ENCODE measurements around the gene EPHA6. TPM values are rescaled to one million over a fixed set of nuclear protein-coding genes. Genes with fewer than 3 reads are reported as not detected.

EPHA6 gene
- total and polyA plus RNA-seq, 10 of the 15 experiments (the other 5 are each of a cell fraction or from before 2014, with no cell fraction given), result not detected

- no peak for TF ChIP-seq ZBTB11 (CRISPR knock-in tag; IDR thresholded peaks at IDR 0.05)
- no peak for TF ChIP-seq PRDM15 (CRISPR knock-in tag; IDR thresholded peaks at IDR 0.05)
- no peak for TF ChIP-seq CEBPB (IDR thresholded peaks at IDR 0.05; ENCODE audit: borderline replicate concordance in 1 of 2, low read depth in 2 of 2, low read length in 2 of 2)
These were observed 441.7 kb downstream of the EPHA6 start (continued) for GRCh38 chr3:97256060-97256459.

GRCh38 chr3:97257942-97258697 lies 443.7 kb downstream of the EPHA6 start:
- Histone ChIP-seq H3K4me1 (ENCODE audit: control insufficient read depth, insufficient read depth, low read length) (no peaks in the 10 kb centered on the region), H3K27ac (ENCODE audit: control insufficient read depth, insufficient read depth) (no peak overlapping the region), H2AFZ (ENCODE audit: control insufficient read depth, low read depth, low read length) (no peak overlapping the region), H3K4me3 (no peak overlapping the region), H3K27me3 (replicated peaks in 1 of 2; ENCODE audit: control insufficient read depth in 2 of 2, insufficient read depth in 2 of 2, low read length in 1 of 2) (no peaks in the 10 kb centered on the region), H4K20me1 (ENCODE audit: control insufficient read depth, insufficient read depth) (no peaks in the 10 kb centered on the region), H3K9ac (ENCODE audit: control insufficient read depth, insufficient read depth, low read length) (no peak overlapping the region), H3K79me2 (ENCODE audit: control insufficient read depth, insufficient read depth, low read length) (no peaks in the 10 kb centered on the region), H3K9me3 (replicated peaks; ENCODE audit: control insufficient read depth, insufficient read depth, low read length) (no peaks in the 10 kb centered on the region), H3K4me2 (ENCODE audit: control insufficient read depth, insufficient read depth) (no peak overlapping the region), H3K36me3 (ENCODE audit: control insufficient read depth in 2 of 2, insufficient read depth in 2 of 2, low read length in 1 of 2) (no peaks in the 10 kb centered on the region)
- DNase-seq (ENCODE audit: low read depth, low spot score) (no peak), ATAC-seq (no peak), FAIRE-seq (no peak)
- POLR2A ChIA-PET, result no interaction called here
- 31% methylated on average over 1 of the region's 1 CpG for WGBS (ENCODE audit: insufficient coverage, insufficient replicate concordance, low lambda C conversion rate, missing lambda C conversion rate)
- in situ Hi-C loops (cut with MboI), result no loop called here
- BruUV-seq (replicated peaks), result no TSS peak
- intact Hi-C loops (cut with micrococcal nuclease; ENCODE audit: unreplicated experiment), result no loop called here
- RAD21 ChIA-PET (ENCODE audit: unreplicated experiment), result no interaction called here
- SMC1A ChIA-PET (ENCODE audit: uncharacterized antibody, unreplicated experiment), result no interaction called here
- CTCF ChIA-PET, result no interaction called here
- no peak for TF ChIP-seq RBBP5 (conservative IDR thresholded peaks at IDR 0.05)
- no peak for TF ChIP-seq GABPA (IDR thresholded peaks at IDR 0.05; ENCODE audit: low read depth)
- no peak for TF ChIP-seq CBX3 (IDR thresholded peaks at IDR 0.05; ENCODE audit: borderline replicate concordance, low read depth)
- TF ChIP-seq NFIC (IDR thresholded peaks at IDR 0.05; ENCODE audit: low read depth, low read length), result no peak
- TF ChIP-seq SIX5 (IDR thresholded peaks at IDR 0.05; ENCODE audit: low read depth, low read length, severe bottlenecking), result no peak
- TF ChIP-seq ZZZ3 (IDR thresholded peaks at IDR 0.05; ENCODE audit: control insufficient read depth, insufficient read length, low read depth), result no peak
- no peak for TF ChIP-seq NFYB (IDR thresholded peaks at IDR 0.05; ENCODE audit: insufficient read depth, low read depth, low read length)
- no peak for TF ChIP-seq IKZF2 (IDR thresholded peaks at IDR 0.05)
- no peak for TF ChIP-seq ZBTB11 (CRISPR knock-in tag; IDR thresholded peaks at IDR 0.05)

Data from GM12878 (cell line).